GM21786 (cell line): Measurements from ENCODE around the gene CSMD2.
"Not testable (repeated sequence)": the region's sequence is repeated elsewhere in the genome, so short reads cannot be mapped to it uniquely, and the experiment has no call there.

Experiments used
- ATAC-seq: cut with Tn5 transposase; IDR thresholded peaks from one replicate; pipeline ENCODE4 v1.9.1; 2021; ENCODE audit not compliant: unreplicated experiment

The CSMD2 gene

GRCh38 chr1:33516428-33516827 lies 648.6 kb downstream of the CSMD2 start:
- no peak for ATAC-seq

GRCh38 chr1:33515607-33516006 lies 649.4 kb downstream of the CSMD2 start:
- ATAC-seq: no peak

- ATAC-seq: no peak
Observed at GRCh38 chr1:33515112-33515511, 649.9 kb downstream of the CSMD2 start.

GRCh38 chr1:33512226-33513011 lies 652.6 kb downstream of the CSMD2 start:
- no peak for ATAC-seq

- not testable (repeated sequence) for ATAC-seq
Observed at GRCh38 chr1:33509276-33509675, 655.8 kb downstream of the CSMD2 start.

GRCh38 chr1:33508151-33508550 lies 656.9 kb downstream of the CSMD2 start:
- ATAC-seq: no peak

- ATAC-seq: no peak
Observed at GRCh38 chr1:33507661-33508060, 657.4 kb downstream of the CSMD2 start.

GRCh38 chr1:33503506-33503905 lies 661.5 kb downstream of the CSMD2 start:
- no peak for ATAC-seq

- ATAC-seq: no peak
Observed at GRCh38 chr1:33502726-33503125, 662.3 kb downstream of the CSMD2 start.

GRCh38 chr1:33501774-33502173 lies 663.3 kb downstream of the CSMD2 start:
- no peak for ATAC-seq

GRCh38 chr1:33501309-33501708 lies 663.7 kb downstream of the CSMD2 start:
- ATAC-seq: no peak

GRCh38 chr1:33500547-33500946 lies 664.5 kb downstream of the CSMD2 start:
- ATAC-seq: no peak

- no peak for ATAC-seq
Observed at GRCh38 chr1:33497410-33497809, 667.6 kb downstream of the CSMD2 start.

GRCh38 chr1:33494929-33495328 lies 670.1 kb downstream of the CSMD2 start:
- ATAC-seq: no peak

- no peak for ATAC-seq
Observed at GRCh38 chr1:33488624-33489023, 676.4 kb downstream of the CSMD2 start.

- no peak for ATAC-seq
Observed at GRCh38 chr1:33482412-33482811, 682.6 kb downstream of the CSMD2 start.

- no peak for ATAC-seq
Observed at GRCh38 chr1:33477451-33477850, 687.6 kb downstream of the CSMD2 start.

GRCh38 chr1:33473900-33474299 lies 691.1 kb downstream of the CSMD2 start:
- no peak for ATAC-seq

GRCh38 chr1:33472269-33472980 lies 692.6 kb downstream of the CSMD2 start, which contains the start of gene ZSCAN20:
ZSCAN20 (plus strand) TSS chr1:33472645; CDS start chr1:33479289, 6,644 bp downstream.
- peak; percentile 90 for ATAC-seq

GRCh38 chr1:33471416-33471815 lies 693.6 kb downstream of the CSMD2 start:
- no peak for ATAC-seq

GRCh38 chr1:33470495-33471012 lies 694.5 kb downstream of the CSMD2 start:
- peak; percentile 43 for ATAC-seq

- no peak for ATAC-seq
Observed at GRCh38 chr1:33469691-33470090, 695.3 kb downstream of the CSMD2 start.
